GM19238 (cell line): Measurements from ENCODE around the gene CASKIN1.

Source experiments
- DNase-seq: peaks from one replicate; pipeline ENCODE4 v3.0.0; 2011; ENCODE audit warnings: low spot score; ENCODE audit not compliant: insufficient read length

Gene CASKIN1

DNA sequence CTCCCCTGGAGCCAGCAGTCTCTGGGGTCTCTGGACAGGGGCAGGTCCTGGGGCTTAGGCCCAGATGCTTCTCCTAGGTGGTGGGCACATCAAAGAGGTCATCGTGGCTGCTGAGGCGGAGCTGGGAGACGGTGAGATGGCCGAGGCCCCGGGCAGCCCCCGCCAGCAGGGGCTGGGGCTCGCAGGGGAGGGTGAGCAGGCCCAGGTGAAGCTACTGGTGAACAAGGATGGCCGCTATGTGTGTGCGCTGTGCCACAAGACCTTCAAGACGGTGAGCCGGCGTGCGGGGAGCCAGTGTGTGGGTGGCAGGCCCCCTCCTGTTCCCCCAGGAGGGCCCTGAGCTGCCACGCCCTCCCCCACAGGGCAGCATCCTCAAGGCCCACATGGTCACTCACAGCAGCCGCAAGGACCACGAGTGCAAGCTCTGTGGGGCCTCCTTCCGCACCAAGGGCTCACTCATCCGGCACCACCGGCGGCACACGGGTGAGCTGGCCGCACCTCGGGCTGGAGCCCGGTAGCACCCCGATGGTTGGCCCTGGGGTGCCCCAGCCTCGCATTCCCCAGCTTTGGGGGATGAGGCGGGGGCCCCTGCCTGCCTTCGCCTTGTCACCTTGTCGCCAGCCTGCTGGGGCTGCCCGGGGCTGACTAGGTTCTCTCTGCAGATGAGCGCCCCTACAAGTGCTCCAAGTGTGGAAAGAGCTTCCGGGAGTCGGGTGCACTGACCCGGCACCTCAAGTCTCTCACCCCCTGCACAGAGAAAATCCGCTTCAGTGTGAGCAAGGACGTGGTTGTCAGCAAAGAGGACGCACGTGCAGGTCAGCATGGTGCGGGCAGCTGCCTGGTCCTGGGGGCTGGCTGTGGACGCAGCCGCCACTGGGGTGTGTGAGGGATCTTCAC is 35.9 kb upstream of the CASKIN1 start:
- DNase-seq: no peak

DNA sequence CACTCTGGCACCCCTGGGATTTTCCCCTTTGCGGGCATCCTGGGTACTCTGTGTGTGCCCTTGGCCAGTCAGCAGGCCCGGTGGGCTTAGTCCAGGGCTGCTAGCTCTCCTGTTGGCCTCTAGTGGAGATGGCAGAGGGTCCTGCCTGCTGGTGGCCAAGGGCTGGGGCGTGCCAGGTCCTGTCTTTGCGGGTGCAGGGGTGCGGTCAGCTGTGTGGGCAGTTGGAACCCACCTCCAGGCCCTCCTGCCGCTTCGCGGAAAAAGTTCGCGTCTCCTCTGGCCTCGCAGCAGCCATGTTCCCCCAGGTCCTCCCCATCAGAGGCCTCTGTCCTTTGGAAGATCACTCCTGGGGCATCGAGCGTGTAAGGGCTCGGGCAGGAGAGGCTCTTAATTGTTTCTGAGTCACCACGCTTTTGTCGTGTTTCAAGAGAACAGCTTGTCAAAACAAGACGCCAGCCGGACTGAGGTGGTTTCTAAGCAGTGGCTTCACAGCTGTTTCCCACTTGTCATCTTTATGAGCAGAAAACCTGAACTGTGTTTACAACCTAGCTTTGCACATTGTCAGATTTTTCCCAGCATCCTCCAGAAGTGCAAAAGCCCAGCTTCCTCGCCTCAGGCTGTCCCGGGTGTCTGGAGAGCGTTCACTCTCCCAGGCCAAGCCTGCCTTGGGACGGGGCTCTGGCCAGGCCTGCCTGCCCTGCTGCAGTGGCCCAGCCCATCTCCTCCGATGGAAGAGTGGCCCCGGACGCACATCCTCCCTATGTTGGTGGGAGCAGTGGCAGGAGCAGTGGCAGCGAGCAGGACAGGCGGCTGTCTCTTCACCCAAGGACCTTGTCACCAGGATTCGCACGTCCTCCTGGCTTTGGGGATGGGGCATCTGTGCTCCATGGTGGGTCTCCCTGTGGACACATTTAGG is 34.9 kb upstream of the CASKIN1 start:
- DNase-seq: no peak

DNA sequence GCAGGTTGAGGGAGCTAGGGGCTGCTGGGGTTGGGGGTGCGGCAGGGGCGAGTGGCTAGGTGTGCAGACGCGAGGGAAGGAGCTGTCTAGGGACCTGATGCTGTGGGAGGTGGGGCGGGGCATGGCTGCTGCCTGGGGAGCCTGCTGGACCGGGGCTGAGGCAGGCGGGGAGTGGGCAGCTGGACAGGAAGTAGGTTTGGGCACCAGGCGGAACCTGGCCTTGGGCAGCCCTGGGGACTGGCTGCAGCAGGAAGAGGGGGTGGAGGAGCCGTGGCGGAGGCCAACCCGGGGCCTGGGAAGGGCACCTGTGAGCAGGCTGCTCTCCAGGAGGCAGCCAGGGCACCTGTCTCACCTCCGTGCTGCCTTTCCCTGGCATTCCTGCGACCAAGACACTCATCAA is 34.0 kb upstream of the CASKIN1 start:
- no peak for DNase-seq

DNA sequence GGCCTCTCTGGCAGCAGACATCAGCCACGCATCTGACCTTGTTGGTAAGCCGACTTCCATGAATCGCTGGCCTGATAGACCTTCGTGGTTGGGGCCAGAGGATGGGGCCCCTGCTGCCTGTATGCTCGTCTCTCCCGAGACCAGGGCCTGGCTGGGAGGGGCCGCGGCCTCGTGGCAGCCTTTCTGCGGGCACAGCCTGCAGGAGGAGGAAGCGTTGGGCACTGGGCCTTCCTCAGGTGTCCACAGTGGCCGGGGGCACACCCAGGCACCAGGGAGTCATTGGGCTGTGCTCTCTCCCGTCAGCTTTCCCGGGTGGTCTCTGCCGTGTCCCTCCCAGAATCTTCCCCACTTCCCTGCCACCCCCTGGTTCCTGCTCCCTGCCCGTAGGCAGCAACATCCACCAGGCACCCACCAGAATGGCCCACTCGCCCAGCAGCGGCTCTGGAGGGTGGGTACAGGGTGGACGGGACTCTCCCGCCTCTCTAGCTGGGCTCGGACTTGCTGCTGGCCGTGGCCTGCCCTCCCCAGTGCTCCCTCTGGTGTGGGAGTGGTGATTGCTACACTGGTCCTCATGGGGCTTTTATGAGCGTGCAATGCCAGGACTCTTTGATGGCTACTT is 33.3 kb upstream of the CASKIN1 start:
- no peak for DNase-seq

DNA sequence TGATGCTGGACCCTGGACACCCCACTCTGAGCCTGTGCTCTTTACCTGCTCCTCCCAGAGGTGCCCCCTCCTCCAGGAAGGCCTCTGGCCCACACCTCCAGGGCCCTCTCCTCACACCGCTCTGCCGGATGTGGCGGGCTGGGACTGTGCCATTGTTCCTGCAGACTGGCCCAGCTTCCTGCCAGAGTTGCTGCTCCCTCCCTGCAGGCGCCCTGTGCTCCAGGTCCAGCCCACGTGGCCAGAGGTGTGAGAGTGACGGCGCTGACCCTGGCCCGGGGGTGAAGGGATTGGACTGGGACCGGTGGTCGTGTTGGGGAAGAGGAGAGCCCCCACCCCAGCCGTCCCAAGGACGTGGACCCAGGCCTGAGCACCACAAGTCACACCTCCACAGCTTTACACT is 32.7 kb upstream of the CASKIN1 start:
- no peak for DNase-seq

DNA sequence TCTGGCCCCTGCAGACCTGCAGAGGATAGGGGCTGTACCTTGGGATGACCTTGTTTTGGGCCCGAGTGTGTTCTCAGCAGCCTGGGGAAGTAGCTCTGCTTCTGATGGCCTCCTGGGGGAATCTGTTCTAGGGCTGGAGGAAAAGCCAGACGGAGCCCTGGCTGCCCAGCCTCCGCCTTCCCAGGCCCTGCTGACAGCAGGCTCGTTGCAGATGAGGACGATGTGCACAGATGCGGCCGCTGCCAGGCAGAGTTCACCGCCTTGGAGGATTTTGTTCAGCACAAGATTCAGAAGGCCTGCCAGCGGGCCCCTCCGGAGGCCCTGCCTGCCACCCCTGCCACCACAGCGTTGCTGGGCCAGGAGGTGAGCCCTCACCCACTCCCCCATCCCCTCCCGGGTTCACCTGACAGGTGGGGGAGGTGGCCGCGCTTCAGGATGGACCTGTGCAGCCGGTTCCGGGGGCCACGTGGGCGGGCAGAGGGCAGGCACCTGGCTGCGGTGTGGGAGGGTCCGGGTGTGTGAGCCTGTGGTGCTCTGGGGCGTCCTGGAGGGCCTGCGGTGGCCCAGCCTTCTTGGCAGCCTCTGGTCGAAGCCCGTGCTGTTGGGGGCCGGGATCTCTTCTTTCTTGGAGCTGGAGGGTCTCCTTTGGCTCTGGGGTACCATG is 31.9 kb upstream of the CASKIN1 start:
- DNase-seq: no peak

DNA sequence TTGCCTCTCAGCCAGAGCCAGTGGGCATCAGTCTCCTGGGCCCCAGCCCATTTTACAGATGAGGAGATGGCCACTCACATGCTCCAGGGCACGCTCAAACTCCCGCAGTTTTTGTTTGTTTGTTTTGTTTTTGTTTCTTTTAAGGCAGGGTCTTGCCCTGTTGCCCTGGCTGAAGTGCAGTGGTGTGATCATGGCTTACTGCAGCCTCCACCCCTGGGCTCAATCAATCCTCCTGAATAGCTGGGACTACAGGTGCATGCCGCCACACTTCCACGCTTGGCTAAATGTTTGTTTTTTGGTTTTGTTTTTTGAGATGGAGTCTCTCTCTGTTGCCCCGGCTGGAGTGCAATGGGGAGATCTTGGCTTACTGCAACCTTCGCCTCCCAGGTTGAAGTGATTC is 30.5 kb upstream of the CASKIN1 start:
- no peak for DNase-seq

DNA sequence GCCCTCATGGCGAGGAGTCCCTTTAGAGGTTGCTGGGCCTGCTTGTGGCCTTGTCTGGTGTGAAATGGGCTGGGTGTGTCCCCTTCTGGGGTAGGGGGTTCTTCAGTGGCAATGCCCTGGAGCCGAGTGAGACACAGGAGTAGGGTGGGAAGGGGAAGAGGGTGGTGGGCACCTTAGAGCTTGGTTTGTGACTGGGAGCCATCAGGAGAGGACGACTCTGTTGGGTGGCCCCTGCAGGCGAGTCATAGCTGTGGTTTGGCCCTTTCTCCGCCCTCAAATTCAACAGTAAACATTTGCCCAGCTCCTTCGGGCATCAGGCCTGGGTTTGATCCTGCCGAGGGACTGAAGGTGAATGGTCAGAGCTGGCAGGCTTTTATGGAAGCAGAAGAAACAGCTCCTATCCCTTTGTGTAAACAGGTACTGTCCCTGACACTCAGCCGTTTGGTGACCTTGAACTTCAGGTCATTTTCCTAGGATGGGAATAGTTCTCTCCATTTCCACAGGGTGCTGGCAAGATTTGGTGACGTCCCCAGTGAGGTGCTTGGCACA is 29.9 kb upstream of the CASKIN1 start:
- no peak for DNase-seq

DNA sequence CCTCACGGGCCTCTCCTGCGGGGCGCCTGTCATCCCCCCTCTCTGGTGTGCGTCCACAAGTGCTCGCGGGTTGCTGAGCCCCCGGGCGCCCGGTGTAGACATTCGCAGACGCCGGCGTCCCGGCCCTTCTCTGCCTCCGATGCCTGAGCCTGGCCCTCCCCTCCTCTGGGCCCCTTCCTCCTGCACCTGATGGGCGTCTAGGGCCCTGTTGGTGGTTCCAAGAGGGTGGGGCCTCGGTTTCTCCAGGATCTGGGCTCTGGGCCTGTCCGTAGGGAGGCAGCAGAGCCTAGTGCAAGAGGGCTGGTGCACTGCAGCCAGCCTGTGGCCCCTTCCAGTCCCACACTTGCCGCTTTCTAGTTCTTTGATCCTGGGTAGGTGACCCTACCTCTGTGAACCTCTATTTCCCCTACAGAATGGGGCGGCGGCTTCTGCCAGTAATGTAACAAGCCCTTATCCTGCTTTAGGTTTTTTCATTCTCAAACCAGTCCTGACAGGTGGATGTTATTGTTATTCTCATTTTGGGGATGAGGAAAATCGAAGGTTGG is 27.6 kb upstream of the CASKIN1 start:
- DNase-seq: peak; percentile 66

DNA sequence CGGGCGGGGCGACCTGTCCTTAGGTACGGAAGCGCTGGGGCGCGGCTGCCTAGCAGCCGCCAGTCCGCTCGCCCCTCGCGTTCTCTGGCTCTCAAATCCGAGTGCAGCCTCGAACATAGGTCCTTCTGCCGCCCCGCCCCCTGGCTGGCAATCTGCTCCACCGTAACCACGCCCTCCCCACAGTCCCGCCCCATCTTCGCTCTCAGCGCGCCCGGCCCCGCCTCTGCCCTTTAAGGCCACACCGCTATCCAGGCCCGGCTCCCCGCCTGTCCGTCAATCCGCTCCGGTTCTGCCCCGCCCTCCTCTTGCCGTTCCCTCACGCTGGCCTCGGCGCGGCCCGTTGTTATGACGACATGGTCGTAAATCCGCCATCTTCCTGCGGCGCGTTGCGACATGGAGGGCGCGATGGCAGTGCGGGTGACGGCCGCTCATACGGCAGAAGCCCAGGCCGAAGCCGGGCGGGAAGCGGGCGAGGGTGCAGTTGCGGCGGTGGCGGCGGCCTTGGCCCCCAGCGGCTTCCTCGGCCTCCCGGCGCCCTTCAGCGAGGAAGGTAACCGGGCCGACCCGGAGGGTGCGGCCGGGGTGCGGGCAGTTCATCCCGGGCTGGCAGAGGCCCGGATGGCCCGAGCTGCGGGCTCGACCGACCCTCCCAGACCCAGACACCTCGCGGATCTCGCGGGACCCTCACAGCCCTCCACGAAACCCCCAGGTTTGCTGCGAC is 27.0 kb upstream of the CASKIN1 start, which contains the start of gene E4F1:
Gene E4F1 (plus strand): TSS at position 371 of the 721 bp plus-strand sequence. CDS start 23 bp downstream, at position 394.
- DNase-seq: peak; percentile 100

DNA sequence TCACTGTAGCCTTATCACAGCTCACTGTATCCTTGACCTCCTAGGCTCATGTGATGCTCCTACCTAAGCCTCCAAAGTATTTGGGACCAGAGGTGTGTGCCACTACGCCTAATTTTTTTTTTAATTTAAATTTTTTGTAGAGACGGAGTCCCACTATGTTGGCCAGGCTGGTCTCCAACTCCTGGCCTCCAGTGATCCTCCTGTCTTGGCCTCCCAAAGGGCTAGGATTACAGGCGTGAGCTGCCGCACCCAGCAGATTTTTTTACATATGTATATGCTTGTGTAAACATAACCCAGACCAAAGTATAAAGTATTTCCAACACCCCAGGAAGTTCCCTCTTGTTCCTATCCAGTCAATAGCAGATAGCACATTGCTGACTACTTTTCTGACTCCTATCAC is 19.9 kb upstream of the CASKIN1 start:
- DNase-seq: no peak

DNA sequence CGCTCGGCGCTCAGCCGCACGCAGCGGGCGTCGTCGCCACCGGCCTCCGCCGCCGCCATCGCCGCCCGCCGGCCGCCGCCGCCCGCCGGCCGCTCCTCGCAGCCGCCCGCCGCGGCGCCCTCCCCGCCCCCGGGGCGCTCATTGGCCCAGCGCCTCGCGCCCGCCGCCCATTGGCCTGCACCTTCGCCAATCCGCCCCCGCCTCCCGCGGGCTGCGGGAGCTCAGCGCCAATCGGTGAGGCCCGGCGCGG is 18.2 kb upstream of the CASKIN1 start, which contains the start of gene PGP:
Gene PGP (minus strand): TSS at position 122 of the 250 bp plus-strand sequence. CDS start 63 bp downstream, at position 59.
- DNase-seq: no peak

DNA sequence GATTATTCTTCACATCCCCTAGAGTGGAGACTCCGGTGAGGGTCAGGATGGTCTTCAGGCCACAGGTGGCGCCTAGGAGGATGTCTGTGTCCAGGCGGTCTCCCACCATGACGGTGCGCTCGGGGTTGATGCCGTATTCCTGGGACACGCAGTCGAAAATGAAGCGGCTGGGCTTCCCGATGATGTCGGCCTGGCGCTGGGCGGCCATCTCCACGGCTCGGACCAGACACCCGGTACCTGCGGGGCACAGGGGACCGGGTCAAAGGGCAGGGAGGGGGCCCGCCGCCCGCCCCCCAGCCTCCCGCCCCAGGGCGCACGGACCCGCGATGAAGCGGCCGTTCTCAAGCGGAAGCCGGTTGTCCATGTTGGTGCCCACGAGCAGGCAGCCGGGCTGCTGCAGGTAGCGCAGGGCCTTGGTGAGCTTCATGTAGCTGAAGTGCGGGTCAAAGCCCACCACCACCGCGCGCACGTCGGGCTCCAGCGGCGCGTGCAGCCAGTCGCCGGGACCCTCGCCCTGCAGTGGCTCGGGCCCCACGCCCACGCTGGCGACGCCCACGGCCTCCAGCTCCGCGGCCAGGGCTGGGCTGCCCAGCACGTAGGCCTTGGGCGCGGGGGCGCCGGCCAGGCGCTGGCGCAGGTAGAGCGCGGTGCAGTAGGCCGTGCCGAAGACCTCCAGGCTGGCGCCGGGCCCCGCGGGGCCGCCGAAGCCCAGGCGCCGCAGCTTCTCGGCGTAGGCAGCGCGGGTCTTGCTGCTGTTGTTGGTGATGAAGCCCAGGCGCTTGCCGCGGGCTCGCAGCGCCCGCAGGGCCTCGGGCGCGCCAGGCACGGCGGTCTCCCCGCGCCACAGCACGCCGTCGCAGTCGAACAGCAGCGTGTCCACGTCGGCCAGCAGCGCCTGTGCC is 17.7 kb upstream of the CASKIN1 start:
- no peak for DNase-seq

DNA sequence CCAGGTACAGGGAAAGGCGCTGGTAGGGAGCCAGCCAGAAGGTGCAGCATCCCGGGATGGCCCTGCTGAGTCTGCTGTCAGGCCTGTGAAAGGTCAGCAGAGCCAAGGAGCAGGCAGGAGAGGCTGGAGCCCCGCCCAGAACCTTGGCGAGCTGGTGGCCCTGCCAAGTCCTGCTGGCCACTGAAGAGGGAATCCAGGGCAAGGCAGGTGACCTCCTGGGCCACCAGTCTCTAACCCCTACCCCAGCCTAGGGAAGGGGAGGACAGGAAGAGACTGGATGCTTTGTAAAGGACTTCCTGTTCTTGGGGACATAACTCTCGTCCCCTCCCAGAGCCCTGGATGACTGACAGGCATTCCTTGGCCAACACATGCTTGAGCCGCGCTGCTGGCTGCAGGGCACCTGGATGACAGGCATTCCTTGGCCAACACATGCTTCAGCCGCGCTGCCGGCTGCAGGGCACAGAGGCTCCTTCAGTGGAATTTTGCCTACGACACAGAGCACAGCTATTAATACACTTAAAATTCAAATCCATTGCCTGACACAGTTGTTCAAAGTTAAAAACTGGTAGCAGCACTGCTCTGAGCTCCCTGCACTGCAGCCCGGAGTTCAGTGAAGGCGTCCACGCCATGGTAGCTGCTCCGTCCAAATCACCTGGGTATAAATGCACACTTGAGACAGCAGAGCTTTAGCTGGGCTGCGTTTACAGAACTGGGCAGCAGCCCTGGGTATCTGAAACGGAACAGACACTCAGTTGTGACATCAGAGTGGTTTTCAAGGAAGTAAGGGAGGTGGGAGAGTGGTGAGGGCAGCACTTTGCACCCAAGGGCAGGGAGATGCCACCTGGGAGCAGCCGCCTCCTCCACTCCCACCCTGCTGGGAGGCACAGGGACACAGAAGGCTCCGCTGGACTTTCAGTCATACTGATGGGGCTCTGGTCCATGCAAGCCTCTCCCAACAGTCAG is 16.2 kb upstream of the CASKIN1 start:
- DNase-seq: no peak

DNA sequence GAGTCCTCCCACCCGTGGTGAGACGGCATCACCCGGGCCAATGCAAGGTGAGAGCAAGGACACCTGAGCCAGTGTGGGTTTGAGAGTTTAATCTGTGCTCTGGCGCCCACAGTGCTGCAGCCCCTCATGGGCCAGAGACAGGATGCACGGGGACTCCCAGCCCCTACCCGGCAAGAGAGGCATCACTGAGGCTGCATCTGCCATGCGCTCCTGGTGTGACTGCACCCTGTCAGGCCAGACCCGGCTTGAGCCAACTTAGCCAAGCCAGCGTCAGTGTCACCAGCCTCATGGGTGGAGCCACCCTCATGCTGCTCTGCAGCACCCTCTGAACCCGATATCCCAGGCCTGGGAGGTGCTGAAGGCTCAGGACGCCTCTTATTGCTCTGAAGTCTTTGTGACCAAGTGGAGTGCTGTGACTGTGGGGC is 15.5 kb upstream of the CASKIN1 start:
- no peak for DNase-seq

DNA sequence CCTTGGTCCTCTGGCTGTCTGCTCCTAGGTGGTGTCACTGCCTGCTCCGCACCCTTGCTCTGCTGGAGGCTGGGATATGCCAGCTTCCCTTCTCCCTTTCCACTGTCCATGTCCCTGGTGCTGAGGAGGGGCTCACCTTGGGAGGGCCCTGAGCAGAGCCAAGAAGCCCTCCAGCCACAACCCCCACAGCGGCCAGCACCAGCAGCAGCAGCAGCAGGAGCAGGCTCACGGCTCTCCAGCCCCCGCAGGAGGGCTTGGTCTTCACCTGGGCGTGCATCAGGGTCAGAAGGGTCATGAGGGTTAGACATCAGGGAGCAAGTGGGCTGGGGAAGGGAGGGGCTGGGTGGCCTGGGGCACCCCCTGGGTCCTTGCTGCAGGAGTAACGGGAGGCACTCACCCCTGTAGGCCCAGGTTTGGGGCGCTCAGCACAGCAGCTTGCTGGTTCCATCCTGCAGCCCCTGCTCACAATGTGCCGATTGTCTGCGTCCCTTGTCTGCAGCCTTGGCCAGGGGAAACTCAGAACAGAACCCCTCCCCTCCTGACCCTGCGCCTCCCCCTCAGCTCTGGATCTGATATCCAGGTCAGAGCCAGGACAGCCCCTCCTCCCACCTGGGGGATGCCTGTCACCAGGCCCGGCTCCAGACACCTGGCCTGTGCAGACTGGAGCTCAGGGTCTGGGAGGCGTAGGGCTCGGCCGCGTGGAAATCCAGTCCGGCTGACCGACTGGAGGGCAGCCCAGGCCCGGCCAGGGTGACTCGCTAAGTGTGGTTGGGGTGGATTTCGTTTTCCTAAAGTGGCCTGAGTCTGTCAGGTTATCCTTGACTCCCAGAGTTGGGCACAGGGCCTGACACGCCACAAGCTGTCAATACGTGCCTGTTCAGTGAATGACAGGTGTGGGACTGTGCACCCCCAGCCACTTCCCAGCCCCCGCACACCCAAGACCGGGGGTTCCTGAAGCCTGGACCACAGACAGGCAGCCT is 14.3 kb upstream of the CASKIN1 start, which contains the start of gene BRICD5:
Gene BRICD5 (minus strand): TSS at position 478 of the 980 bp plus-strand sequence. CDS start 30 bp downstream, at position 448.
- DNase-seq: no peak

DNA sequence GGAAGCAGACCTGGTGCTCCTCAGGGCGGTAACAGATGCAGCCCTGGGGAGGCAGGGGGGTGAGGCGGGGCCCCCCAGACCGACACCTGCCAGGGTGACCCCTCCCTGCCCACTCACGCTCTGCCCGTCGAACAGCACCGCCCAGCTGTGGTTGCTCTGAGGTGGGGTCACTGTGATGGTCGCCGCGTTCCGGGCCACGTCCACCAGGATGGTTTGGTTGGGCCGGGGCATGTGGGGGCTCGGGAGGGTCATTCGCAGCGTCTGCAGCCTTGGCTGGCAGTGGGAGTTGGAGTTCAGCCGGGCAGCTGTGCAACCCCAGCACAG is 13.6 kb upstream of the CASKIN1 start:
- no peak for DNase-seq
